ENCODE measurements around the gene NAT8L. TPM values are rescaled to one million over a fixed set of nuclear protein-coding genes. Genes with fewer than 3 reads are reported as not detected.
A peak's percentile ranks its signal among the peaks of the same experiment; 100 is the strongest.

The NAT8L gene
- total and polyA plus RNA-seq, 2 of the 4 experiments (the other 2 are of a cell fraction) = 0.05 TPM; not detected in 1

- H3K36me3 ChIP-seq (ENCODE audit: control insufficient read depth, insufficient read depth, low read length) = no peaks in the 10 kb centered on the region
- no peak overlapping the region for H2AK9ac ChIP-seq (replicated peaks; ENCODE audit: low read depth, low read length, poor library complexity)
- H3K27me3 ChIP-seq (ENCODE audit: control insufficient read depth, insufficient read depth, low read length) = peaks cover 16% of the 10 kb centered on the region
- 0 out of 2 replicates have a peak, but pooled peaks cover 1% of the 10 kb centered on the region for H3K4me1 ChIP-seq (ENCODE audit: control insufficient read depth, insufficient read depth, low read length)
- WGBS, 2 experiments (ENCODE audit: extremely low coverage in 2 of 2, insufficient read length in 1 of 2) = 70% methylated on average over 6 of the region's 16 CpGs; no CpG with 5 or more reads in 1 of the 2 experiments
- no peak overlapping the region for H4K8ac ChIP-seq (ENCODE audit: low read depth in 2 of 2, low read length in 2 of 2)
- DNase-seq (no peak), ATAC-seq (ENCODE audit: low read depth) (0 out of 2 replicates have a peak, but pooled peaks have one; percentile 44)
- POLR2A ChIA-PET (ENCODE audit: unreplicated experiment) = no interaction called here
- no peak overlapping the region for H3K56ac ChIP-seq (ENCODE audit: extremely low read depth, insufficient read depth, low read length)
- H3K79me1 ChIP-seq (ENCODE audit: low read depth in 1 of 2, low read length in 2 of 2) = no peaks in the 10 kb centered on the region
- H3K9me3 ChIP-seq (ENCODE audit: control insufficient read depth, insufficient read depth, low read length) = peaks cover 12% of the 10 kb centered on the region
- intact Hi-C loops (cut with micrococcal nuclease) (no loop called here), dilution Hi-C loops (cut with HindIII; ENCODE audit: low sequenced_read_pairs, unreplicated experiment) (no loop called here), in situ Hi-C loops (cut with MboI; ENCODE audit: low sequenced_read_pairs) (no loop called here)
- H3K18ac ChIP-seq (ENCODE audit: low read depth, low read length) = no peak overlapping the region
- BruUV-seq (replicated peaks) = no TSS peak
- no peak overlapping the region for H2BK15ac ChIP-seq (ENCODE audit: low read depth, low read length)
- H4K91ac ChIP-seq (ENCODE audit: insufficient read depth, low read depth, low read length) = no peak overlapping the region
- H2BK120ac ChIP-seq (ENCODE audit: low read depth, low read length) = no peak overlapping the region
- CTCF ChIA-PET = no interaction called here
- no peak overlapping the region for H4K5ac ChIP-seq (ENCODE audit: low read depth, low read length)
- H3K27ac ChIP-seq (ENCODE audit: insufficient read depth, low read length) = no peak overlapping the region
- H2AK5ac ChIP-seq (ENCODE audit: low read depth, low read length) = no peak overlapping the region
- no peaks in the 10 kb centered on the region for H4K20me1 ChIP-seq (ENCODE audit: insufficient read depth, low read length)
- H3K14ac ChIP-seq (replicated peaks; ENCODE audit: low read depth, low read length) = no peak overlapping the region
- H3K4ac ChIP-seq (ENCODE audit: low read depth, low read length) = no peak overlapping the region
- no peak overlapping the region for H2BK5ac ChIP-seq (ENCODE audit: low read depth, low read length, poor library complexity, severe bottlenecking)
- H2BK20ac ChIP-seq (ENCODE audit: low read depth, low read length) = no peak overlapping the region
- peak overlapping the region; percentile 48 for H2AFZ ChIP-seq (replicated peaks; ENCODE audit: low read length, poor library complexity)
- H3K4me2 ChIP-seq (ENCODE audit: low read depth, low read length) = no peak overlapping the region
- no peak overlapping the region for H3K23ac ChIP-seq (ENCODE audit: low read depth, low read length)
- H3K9ac ChIP-seq (ENCODE audit: low read depth, low read length) = no peak overlapping the region
- no peaks in the 10 kb centered on the region for H3K9me1 ChIP-seq (ENCODE audit: insufficient read depth, low read length)
- H3K4me3 ChIP-seq (ENCODE audit: insufficient read depth, low read depth, low read length) = no peak overlapping the region
- TF ChIP-seq NFE2L2 (IDR thresholded peaks at IDR 0.05; ENCODE audit: low read depth, low read length) (no peak), ELK1 (IDR thresholded peaks at IDR 0.05; ENCODE audit: borderline replicate concordance, low read depth, low read length) (no peak), USF2 (IDR thresholded peaks at IDR 0.05; ENCODE audit: low read depth, low read length) (no peak), FOS (IDR thresholded peaks at IDR 0.05; ENCODE audit: low read depth, low read length) (no peak), MAZ (IDR thresholded peaks at IDR 0.05; ENCODE audit: borderline replicate concordance, low read depth, low read length) (no peak), RFX5 (IDR thresholded peaks at IDR 0.05; ENCODE audit: low read depth, low read length) (no peak), SMC3 (IDR thresholded peaks at IDR 0.05; ENCODE audit: low read depth, low read length) (no peak), MXI1 (IDR thresholded peaks at IDR 0.05; ENCODE audit: borderline replicate concordance, low read depth, low read length) (no peak), MAFK (IDR thresholded peaks at IDR 0.05; ENCODE audit: low read depth, low read length) (no peak), RCOR1 (IDR thresholded peaks at IDR 0.05; ENCODE audit: insufficient replicate concordance, low read length) (no peak), BHLHE40 (IDR thresholded peaks at IDR 0.05; ENCODE audit: low read depth, low read length) (no peak), RAD21 (IDR thresholded peaks at IDR 0.05; ENCODE audit: low read length) (no peak), CHD1 (IDR thresholded peaks at IDR 0.05; ENCODE audit: low read depth, low read length) (no peak), CTCF (conservative IDR thresholded peaks at IDR 0.05; ENCODE audit: low read depth, low read length) (no peak), CEBPB (IDR thresholded peaks at IDR 0.05; ENCODE audit: low read depth, low read length) (no peak)
Measured at GRCh38 chr4:2095236-2096072, 36.3 kb downstream of the NAT8L start.
